Fibroblast of lung (primary cell): ENCODE results near the gene DOCK8.

Experiments
- CTCF ChIP-seq, 2 donors: IDR thresholded peaks in 1 of 2; conservative IDR thresholded peaks in 1 of 2; 1 replicate in 1 of 2; 2 replicates in 1 of 2; pipeline ENCODE4 v1.5.1; 2011 to 2012; ENCODE audit warnings: low read length in 2 of 2, control low read depth in 1 of 2, inconsistent platforms in 1 of 2, low read depth in 1 of 2, mild to moderate bottlenecking in 1 of 2
- EZH2 ChIP-seq: IDR thresholded peaks from 2 replicates; pipeline ENCODE4 v1.5.1; 2012; ENCODE audit warnings: low read length, control low read depth, mild to moderate bottlenecking; ENCODE audit errors: missing control alignments

- TF ChIP-seq CTCF (conservative IDR thresholded peaks at IDR 0.05 in 1 of 2, IDR thresholded peaks at IDR 0.05 in 1 of 2; ENCODE audit: low read depth in 1 of 2, low read length in 2 of 2), result no peak
- TF ChIP-seq EZH2, result no peak
Measured at GRCh38 chr9:469672-470551, 255.2 kb downstream of the DOCK8 start.
